Omental fat pad (tissue), 4 donors: ENCODE results near the gene TCEA2. TPM values are rescaled to one million over a fixed set of nuclear protein-coding genes. Genes with fewer than 3 reads are reported as not detected.

ENCODE experiments used
- ATAC-seq: fragments of 150-250 bp; one replicate; pipeline ENCODE4 v1.9.1; 2016; ENCODE audit warnings: mild to moderate bottlenecking, moderate library complexity; ENCODE audit not compliant: low FRiP score
- DNase-seq: peaks from one replicate; pipeline ENCODE4 v3.0.0-alpha.2; 2019; ENCODE audit warnings: low spot score
- CTCF ChIP-seq, 3 donors: fragments of 450-650 bp; IDR thresholded peaks; one replicate each; pipeline ENCODE4 v1.5.1; 2016 to 2017; ENCODE audit warnings: antibody characterized with exemption in 3 of 3, mild to moderate bottlenecking in 3 of 3, moderate library complexity in 2 of 3
- total RNA-seq, 4 donors: library from RNA; depleted of rRNA; stranded (reverse); fragments of >200 nt; gene quantifications; one replicate each; pipeline ENCODE4 v1.1.0, GENCODE V29; 2016

TCEA2 gene
- 10 to 100 TPM; 20.5 to 34.8 (median 23.4) TPM for total RNA-seq

DNA sequence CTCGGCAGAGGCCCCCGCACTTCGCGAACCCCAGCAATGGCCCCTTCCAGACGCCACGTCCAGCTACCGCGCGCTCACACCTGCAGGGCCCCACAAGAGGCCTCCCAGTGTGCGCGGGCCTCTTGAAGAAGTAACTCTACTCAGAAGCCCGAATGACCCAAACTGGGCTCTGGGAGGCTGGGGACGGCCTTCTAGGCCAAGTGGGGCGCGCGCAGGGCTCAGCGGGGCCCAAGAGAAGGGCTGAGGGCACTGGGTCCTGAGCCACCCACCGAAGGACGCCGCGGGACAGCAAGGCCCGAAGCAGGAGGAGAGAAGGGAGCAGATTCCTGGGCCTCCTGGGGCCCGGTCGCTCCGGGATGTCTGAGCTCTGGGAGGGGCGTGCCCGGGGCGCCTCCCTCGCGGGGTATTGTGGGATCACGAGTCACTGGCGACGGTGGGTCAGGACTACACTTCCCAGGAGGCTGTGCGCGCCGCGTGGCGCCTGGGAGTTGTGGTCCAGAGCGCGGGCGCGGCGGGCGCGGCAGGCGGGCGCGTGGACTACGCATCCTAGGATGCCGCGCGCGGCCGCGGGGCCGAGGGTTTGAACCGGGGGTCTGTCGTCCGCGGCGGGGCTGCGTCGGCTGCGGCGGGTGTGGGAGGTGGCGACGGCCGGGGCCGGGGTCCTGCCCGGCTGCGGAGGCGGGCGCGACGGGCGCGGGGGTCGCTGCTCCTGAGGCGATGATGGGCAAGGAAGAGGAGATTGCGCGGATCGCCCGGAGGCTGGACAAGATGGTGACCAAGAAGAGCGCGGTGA is at the start of gene TCEA2:
Gene TCEA2 (plus strand): TSS at position 603 of the 793 bp plus-strand sequence. CDS start 115 bp downstream, at position 718.
- peak; percentile 92 for ATAC-seq
- DNase-seq: peak; percentile 85
- TF ChIP-seq CTCF (IDR thresholded peaks at IDR 0.05): no peak

- ATAC-seq: no peak
- TF ChIP-seq CTCF (IDR thresholded peaks at IDR 0.05): no peak
- no peak for DNase-seq
These were observed 47.4 kb upstream of the TCEA2 start for GRCh38 chr20:64015635-64016034.

DNA sequence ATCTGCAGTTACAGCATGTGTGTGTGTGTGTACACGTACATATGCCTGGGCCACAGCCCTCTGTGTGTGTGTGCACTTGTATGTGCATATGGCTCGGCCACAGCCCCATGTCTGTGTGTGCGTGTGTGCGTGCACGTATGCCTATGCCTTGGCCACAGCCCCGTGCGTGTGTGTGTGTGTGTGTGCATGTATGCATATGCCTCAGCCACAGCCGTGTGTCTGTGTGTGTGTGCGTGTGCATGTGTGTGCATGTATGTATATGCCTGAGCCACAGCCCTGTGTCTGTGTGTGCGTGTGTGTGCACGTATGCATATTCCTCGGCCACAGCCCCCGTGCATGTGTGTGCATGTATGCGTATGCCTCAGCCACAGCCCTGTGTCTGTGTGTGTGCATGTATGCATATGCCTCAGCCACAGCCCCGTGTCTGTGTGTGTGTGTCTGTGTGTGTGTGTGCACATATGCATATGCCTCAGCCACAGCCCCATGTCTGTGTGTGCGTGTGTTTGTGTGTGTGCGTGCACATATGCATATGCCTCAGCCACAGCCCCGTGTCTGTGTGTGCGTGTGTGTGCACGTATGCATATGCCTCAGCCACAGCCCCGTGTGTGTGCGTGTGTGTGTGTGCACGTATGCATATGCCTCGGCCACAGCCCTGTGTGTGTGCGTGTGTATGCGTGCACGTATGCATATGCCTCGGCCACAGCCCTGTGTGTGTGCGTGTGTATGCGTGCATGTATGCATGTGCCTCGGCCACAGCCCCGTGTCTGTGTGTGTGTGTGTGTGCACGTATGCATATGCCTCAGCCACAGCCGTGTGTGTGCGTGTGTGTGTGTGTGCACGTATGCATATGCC is 41.6 kb upstream of the TCEA2 start:
- DNase-seq (no peak), ATAC-seq (no peak)
- TF ChIP-seq CTCF (IDR thresholded peaks at IDR 0.05): no peak

- DNase-seq (no peak), ATAC-seq (no peak)
- no peak for TF ChIP-seq CTCF (IDR thresholded peaks at IDR 0.05)
These were observed 40.2 kb upstream of the TCEA2 start for GRCh38 chr20:64022671-64023360.

DNA sequence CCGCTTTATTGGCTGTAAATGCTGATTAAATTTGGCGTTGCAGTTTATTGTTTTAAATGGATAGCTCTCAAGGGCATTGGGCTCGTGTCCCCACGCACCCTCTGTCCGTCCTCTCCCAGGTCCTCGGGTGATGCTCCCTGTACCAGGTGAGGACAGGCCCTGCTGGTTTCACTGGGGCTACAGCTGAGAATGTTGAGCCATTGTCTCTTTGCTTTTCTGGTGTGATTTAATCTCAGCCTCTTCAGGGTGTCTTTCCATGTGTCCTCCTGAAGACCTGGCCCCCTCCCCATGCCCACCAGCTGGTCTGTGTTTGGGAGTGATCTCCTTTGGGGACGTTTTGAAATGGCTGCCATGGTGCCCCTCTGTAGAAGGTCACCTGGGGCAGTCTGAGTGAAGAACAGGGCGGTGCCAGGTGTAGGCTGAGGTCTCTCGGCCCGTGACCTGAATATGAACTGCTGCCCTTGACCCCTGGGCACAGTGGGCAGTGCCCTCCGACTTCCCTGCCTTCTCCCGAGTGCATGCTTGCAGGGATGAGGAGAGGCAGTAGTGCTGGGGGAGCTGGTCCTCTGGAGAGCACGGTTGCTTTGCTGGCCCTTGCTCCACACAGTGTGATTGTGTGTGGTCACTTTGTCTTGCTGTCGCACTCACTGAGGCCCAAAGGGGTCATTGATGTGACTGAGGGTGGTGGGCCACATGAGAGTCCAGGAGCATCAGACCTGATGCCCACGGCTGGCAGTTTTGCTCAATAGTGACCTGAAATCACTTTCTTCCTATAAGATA is 39.4 kb upstream of the TCEA2 start:
- ATAC-seq (no peak), DNase-seq (no peak)
- no peak for TF ChIP-seq CTCF (IDR thresholded peaks at IDR 0.05)
